Neural cell (in vitro differentiated cells): ENCODE data around the gene SETD1A. TPM values are rescaled to one million over a fixed set of nuclear protein-coding genes. Genes with fewer than 3 reads are reported as not detected.

Source experiments
- H2AFZ ChIP-seq: fragments of 200-600, 300-800 bp; sonication (generic), shearing (Covaris generic); 2 replicates; pipeline ENCODE4 v1.6.0; 2014; ENCODE audit warnings: low read depth, mild to moderate bottlenecking, antibody characterized with exemption, low read length, moderate library complexity
- H3F3A ChIP-seq: fragments of 200-600 bp; shearing (Covaris generic); 2 replicates; pipeline ENCODE4 v1.6.1; 2016; ENCODE audit warnings: mild to moderate bottlenecking, moderate library complexity, mixed read lengths, antibody characterized with exemption, low read length; ENCODE audit not compliant: insufficient read depth, poor library complexity, severe bottlenecking
- H3K27ac ChIP-seq: fragments of 200-600, 300-800 bp; sonication (generic), shearing (Covaris generic); 2 replicates; pipeline ENCODE4 v1.5.1; 2014; ENCODE audit warnings: mild to moderate bottlenecking, low read length, moderate library complexity
- H3K27me3 ChIP-seq: fragments of 300-800, 200-600 bp; sonication (generic), shearing (Covaris generic); 2 replicates; pipeline ENCODE4 v1.6.0; 2014; ENCODE audit warnings: mild to moderate bottlenecking, low read depth, low read length, moderate library complexity; ENCODE audit not compliant: insufficient read depth
- H3K36me3 ChIP-seq: fragments of 300-800, 200-600 bp; sonication (generic), shearing (Covaris generic); 2 replicates; pipeline ENCODE4 v1.5.1; 2014; ENCODE audit warnings: mild to moderate bottlenecking, antibody characterized with exemption, low read length, moderate library complexity; ENCODE audit not compliant: insufficient read depth
- H3K4me2 ChIP-seq: fragments of 300-800, 200-600 bp; sonication (generic), shearing (Covaris generic); 2 replicates; pipeline ENCODE4 v1.6.0; 2014; ENCODE audit warnings: mild to moderate bottlenecking, low read length
- H3K4me3 ChIP-seq: fragments of 300-800, 200-600 bp; sonication (generic), shearing (Covaris generic); 2 replicates; pipeline ENCODE4 v1.5.1; 2014; ENCODE audit warnings: mild to moderate bottlenecking, low read length, moderate library complexity
- H3K79me2 ChIP-seq: fragments of 200-600 bp; shearing (Covaris generic); replicated peaks from 2 replicates; pipeline ENCODE4 v1.6.0; 2014; ENCODE audit warnings: mild to moderate bottlenecking, low read length, moderate library complexity; ENCODE audit not compliant: insufficient read depth
- H3K9ac ChIP-seq: fragments of 300-800, 200-600 bp; sonication (generic), shearing (Covaris generic); 2 replicates; pipeline ENCODE4 v1.6.1; 2016; ENCODE audit warnings: mild to moderate bottlenecking, low read length, mixed read lengths
- H3K9me2 ChIP-seq: fragments of 200-600 bp; shearing (Covaris generic); 2 replicates; pipeline ENCODE4 v1.6.1; 2016; ENCODE audit warnings: mild to moderate bottlenecking, low read length, mixed read lengths; ENCODE audit not compliant: insufficient read depth
- H3K9me3 ChIP-seq: fragments of 200-600, 300-800 bp; sonication (generic), shearing (Covaris generic); 2 replicates; pipeline ENCODE4 v1.6.1; 2016; ENCODE audit warnings: mild to moderate bottlenecking, mixed run types, low read length, moderate library complexity, mixed read lengths
- H4K20me1 ChIP-seq: fragments of 200-600 bp; shearing (Covaris generic); 2 replicates; pipeline ENCODE4 v1.6.1; 2016; ENCODE audit warnings: mild to moderate bottlenecking, mixed run types; ENCODE audit not compliant: insufficient read depth
- EP300 ChIP-seq: fragments of 450-650 bp; conservative IDR thresholded peaks from 2 replicates; pipeline ENCODE4 v1.6.1; 2014; ENCODE audit warnings: antibody characterized with exemption, mild to moderate bottlenecking, moderate library complexity; ENCODE audit not compliant: poor library complexity, severe bottlenecking
- EZH2 ChIP-seq: fragments of 200-600, 300-800 bp; shearing (Covaris generic), sonication (generic); IDR thresholded peaks from 2 replicates; pipeline ENCODE4 v1.6.1; 2014; ENCODE audit warnings: antibody characterized with exemption, low read length, borderline replicate concordance, mild to moderate bottlenecking; ENCODE audit not compliant: insufficient read depth, poor library complexity, severe bottlenecking
- MXI1 ChIP-seq: fragments of 450-650 bp; conservative IDR thresholded peaks from 2 replicates; pipeline ENCODE4 v1.6.1; 2014; ENCODE audit warnings: antibody characterized with exemption, mild to moderate bottlenecking; ENCODE audit not compliant: poor library complexity, severe bottlenecking
- POLR2AphosphoS5 ChIP-seq: IDR thresholded peaks from 2 replicates; pipeline ENCODE4 v1.6.1; 2012
- RAD21 ChIP-seq: fragments of 450-650 bp; conservative IDR thresholded peaks from 2 replicates; pipeline ENCODE4 v1.6.1; 2014; ENCODE audit warnings: antibody characterized with exemption, mild to moderate bottlenecking, moderate library complexity
- SMC3 ChIP-seq: fragments of 450-650 bp; conservative IDR thresholded peaks from 2 replicates; pipeline ENCODE4 v1.6.1; 2014; ENCODE audit warnings: antibody characterized with exemption, mild to moderate bottlenecking, moderate library complexity; ENCODE audit not compliant: poor library complexity
- TAF1 ChIP-seq: IDR thresholded peaks from 2 replicates; pipeline ENCODE4 v1.6.1; 2012; ENCODE audit warnings: low read depth
- polyA plus RNA-seq: library from polyadenylated mRNA; depleted of rRNA; stranded (reverse); fragments of >200 nt; gene quantifications from 2 replicates; pipeline ENCODE4 v1.2.3, GENCODE V29; 2014
- TF ChIP-seq, protein P1 (sequence below): fragments of 450-650 bp; IDR thresholded peaks from 2 replicates; pipeline ENCODE4 v1.5.1; 2014; ENCODE audit warnings: antibody characterized with exemption, mild to moderate bottlenecking, moderate library complexity; ENCODE audit not compliant: poor library complexity, severe bottlenecking
- TF ChIP-seq, protein P2 (sequence below): IDR thresholded peaks from 2 replicates; pipeline ENCODE4 v1.6.1; 2012; ENCODE audit warnings: borderline replicate concordance

SETD1A gene
- polyA plus RNA-seq, 1 donor from 2014 or later, result 1.4 TPM

GRCh38 chr16:31007684-31008083, 50.1 kb downstream of the SETD1A start:
- peaks cover 14% of the 10 kb centered on the region for H3K79me2 ChIP-seq
- no peaks in the 10 kb centered on the region for H3K9me3 ChIP-seq
- H3K9me2 ChIP-seq, result no peaks in the 10 kb centered on the region
- TF ChIP-seq MXI1 (no peak), POLR2AphosphoS5 (no peak), RAD21 (no peak), EZH2 (no peak), TAF1 (no peak), SMC3 (no peak), EP300 (no peak)
- TF ChIP-seq, protein P1, sequence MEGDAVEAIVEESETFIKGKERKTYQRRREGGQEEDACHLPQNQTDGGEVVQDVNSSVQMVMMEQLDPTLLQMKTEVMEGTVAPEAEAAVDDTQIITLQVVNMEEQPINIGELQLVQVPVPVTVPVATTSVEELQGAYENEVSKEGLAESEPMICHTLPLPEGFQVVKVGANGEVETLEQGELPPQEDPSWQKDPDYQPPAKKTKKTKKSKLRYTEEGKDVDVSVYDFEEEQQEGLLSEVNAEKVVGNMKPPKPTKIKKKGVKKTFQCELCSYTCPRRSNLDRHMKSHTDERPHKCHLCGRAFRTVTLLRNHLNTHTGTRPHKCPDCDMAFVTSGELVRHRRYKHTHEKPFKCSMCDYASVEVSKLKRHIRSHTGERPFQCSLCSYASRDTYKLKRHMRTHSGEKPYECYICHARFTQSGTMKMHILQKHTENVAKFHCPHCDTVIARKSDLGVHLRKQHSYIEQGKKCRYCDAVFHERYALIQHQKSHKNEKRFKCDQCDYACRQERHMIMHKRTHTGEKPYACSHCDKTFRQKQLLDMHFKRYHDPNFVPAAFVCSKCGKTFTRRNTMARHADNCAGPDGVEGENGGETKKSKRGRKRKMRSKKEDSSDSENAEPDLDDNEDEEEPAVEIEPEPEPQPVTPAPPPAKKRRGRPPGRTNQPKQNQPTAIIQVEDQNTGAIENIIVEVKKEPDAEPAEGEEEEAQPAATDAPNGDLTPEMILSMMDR, result no peak
- TF ChIP-seq, protein P2, sequence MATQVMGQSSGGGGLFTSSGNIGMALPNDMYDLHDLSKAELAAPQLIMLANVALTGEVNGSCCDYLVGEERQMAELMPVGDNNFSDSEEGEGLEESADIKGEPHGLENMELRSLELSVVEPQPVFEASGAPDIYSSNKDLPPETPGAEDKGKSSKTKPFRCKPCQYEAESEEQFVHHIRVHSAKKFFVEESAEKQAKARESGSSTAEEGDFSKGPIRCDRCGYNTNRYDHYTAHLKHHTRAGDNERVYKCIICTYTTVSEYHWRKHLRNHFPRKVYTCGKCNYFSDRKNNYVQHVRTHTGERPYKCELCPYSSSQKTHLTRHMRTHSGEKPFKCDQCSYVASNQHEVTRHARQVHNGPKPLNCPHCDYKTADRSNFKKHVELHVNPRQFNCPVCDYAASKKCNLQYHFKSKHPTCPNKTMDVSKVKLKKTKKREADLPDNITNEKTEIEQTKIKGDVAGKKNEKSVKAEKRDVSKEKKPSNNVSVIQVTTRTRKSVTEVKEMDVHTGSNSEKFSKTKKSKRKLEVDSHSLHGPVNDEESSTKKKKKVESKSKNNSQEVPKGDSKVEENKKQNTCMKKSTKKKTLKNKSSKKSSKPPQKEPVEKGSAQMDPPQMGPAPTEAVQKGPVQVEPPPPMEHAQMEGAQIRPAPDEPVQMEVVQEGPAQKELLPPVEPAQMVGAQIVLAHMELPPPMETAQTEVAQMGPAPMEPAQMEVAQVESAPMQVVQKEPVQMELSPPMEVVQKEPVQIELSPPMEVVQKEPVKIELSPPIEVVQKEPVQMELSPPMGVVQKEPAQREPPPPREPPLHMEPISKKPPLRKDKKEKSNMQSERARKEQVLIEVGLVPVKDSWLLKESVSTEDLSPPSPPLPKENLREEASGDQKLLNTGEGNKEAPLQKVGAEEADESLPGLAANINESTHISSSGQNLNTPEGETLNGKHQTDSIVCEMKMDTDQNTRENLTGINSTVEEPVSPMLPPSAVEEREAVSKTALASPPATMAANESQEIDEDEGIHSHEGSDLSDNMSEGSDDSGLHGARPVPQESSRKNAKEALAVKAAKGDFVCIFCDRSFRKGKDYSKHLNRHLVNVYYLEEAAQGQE, result no peak
- no peak overlapping the region for H3K27ac ChIP-seq
- H2AFZ ChIP-seq, result no peak overlapping the region
- H4K20me1 ChIP-seq, result no peaks in the 10 kb centered on the region
- no peaks in the 10 kb centered on the region for H3K36me3 ChIP-seq
- H3K9ac ChIP-seq, result no peak overlapping the region
- H3K27me3 ChIP-seq, result no peaks in the 10 kb centered on the region
- no peaks in the 10 kb centered on the region for H3F3A ChIP-seq
- H3K4me2 ChIP-seq, result no peak overlapping the region
- H3K4me3 ChIP-seq, result no peak overlapping the region

- Histone ChIP-seq H3K9ac (no peak overlapping the region), H2AFZ (no peak overlapping the region), H3K36me3 (no peaks in the 10 kb centered on the region), H3K9me3 (no peaks in the 10 kb centered on the region), H3K27me3 (no peaks in the 10 kb centered on the region), H4K20me1 (no peaks in the 10 kb centered on the region), H3K4me3 (no peak overlapping the region), H3K27ac (no peak overlapping the region), H3F3A (no peaks in the 10 kb centered on the region), H3K9me2 (no peaks in the 10 kb centered on the region), H3K79me2 (peaks cover 14% of the 10 kb centered on the region), H3K4me2 (no peak overlapping the region)
- TF ChIP-seq, protein P2, result no peak
- TF ChIP-seq MXI1 (no peak), EZH2 (no peak), RAD21 (no peak), POLR2AphosphoS5 (no peak), TAF1 (no peak), EP300 (no peak), SMC3 (no peak)
- TF ChIP-seq, protein P1, result no peak
Observed at GRCh38 chr16:31008149-31008548, 50.6 kb downstream of the SETD1A start.
